Measurements from ENCODE around the gene ACTG2.
A peak's percentile ranks its signal among the peaks of the same experiment; 100 is the strongest.

GRCh38 chr2:73851274-73851673 lies 41.5 kb upstream of the ACTG2 start:
- no peak for TF ChIP-seq ZFX (IDR thresholded peaks at IDR 0.05; ENCODE audit: borderline replicate concordance)
- TF ChIP-seq CTCF (IDR thresholded peaks at IDR 0.05): peak; percentile 71
